Glomerular visceral epithelial cell (primary cell): Measurements from ENCODE around the gene SP6.
A peak's percentile ranks its signal among the peaks of the same experiment; 100 is the strongest.

ENCODE experiments used
- DNase-seq: peaks from one replicate; pipeline ENCODE4 v3.0.0-alpha.2; 2016; ENCODE audit errors: extremely low spot score

Gene SP6

GRCh38 chr17:47850692-47851573 lies at the start of gene SP6:
Gene SP6 (minus strand): TSS chr17:47851163. CDS start chr17:47848429, 2,734 bp downstream.
- peak; percentile 88 for DNase-seq

- no peak for DNase-seq
Measured at GRCh38 chr17:47899643-47900042, 48.7 kb upstream of the SP6 start.

GRCh38 chr17:47898241-47898640 lies 47.3 kb upstream of the SP6 start:
- DNase-seq = no peak

GRCh38 chr17:47897561-47897960 lies 46.6 kb upstream of the SP6 start:
- DNase-seq = no peak

GRCh38 chr17:47896672-47897490 lies 45.9 kb upstream of the SP6 start:
- DNase-seq = peak; percentile 24

GRCh38 chr17:47895856-47896671 lies 45.1 kb upstream of the SP6 start, which contains the start of gene SP2:
Gene SP2 (plus strand): TSS chr17:47896236. CDS start chr17:47896287, 51 bp downstream.
- DNase-seq = peak; percentile 100

DNA sequence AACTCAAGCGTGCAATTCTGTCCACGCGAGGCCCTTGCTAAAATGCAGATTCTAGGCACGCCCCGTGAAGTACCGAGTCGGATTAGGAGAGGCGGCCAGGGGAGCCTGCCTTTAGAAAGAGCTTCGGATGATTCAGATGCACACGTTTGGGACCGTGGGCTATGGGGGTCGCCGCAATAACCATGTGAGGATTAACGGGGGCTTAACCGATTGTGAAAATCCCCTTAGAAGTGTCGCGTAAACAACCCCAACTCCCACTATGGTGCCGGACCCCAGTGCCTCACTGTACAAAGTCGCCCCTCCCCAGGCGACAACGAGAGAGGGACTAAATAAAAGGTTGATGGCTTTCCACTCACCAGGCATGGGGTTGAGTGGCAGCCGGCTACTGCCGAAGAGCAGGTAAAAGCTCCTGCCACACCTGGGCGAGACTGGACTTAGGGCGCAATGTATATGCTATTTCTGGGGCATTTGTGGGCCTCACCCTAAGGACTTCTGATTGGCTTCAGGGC lies 44.4 kb upstream of the SP6 start:
- no peak for DNase-seq

DNA sequence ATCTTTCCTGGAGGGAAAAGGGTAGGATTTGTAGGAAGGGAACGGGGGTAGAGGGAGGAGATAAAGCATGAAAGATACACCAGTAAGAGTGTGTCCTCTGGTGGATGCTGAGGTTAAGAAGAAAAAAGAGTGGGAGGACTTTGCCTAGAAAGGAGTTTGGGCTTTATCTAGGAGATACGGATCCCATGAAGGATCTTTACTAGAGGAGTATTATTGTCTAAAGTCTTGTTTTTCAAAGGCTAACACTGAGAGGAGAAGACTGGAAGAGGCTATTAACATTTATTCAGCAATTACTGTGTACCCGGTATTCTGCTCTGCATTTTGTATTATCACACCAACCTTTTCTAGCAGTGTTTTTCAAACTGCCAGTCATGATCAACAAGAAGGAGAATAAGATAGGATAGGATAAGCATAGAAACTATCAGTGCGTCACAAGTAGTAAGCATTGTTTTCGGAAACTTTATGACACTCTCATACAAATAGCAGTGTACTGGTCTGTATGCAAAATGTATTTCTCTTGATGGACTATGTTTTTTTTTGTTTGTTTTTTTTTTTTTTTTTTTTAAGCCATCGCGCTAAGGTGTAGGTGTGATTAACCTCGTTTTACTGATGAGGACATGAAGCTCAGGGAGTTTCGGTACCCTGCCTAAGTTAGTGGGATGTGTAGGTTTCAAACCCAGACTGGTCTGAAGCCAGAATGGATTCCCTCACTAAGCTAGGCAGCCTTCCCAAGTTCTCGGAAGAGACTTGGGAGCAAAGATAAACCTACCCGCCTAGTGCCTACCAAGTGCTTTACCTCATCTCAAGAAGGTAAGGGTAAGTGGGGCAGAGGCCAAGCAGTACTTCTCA lies 43.8 kb upstream of the SP6 start:
- DNase-seq = no peak

- no peak for DNase-seq
Measured at GRCh38 chr17:47891545-47892088, 40.7 kb upstream of the SP6 start.

GRCh38 chr17:47889734-47890529 lies 39.0 kb upstream of the SP6 start:
- peak; percentile 87 for DNase-seq

DNA sequence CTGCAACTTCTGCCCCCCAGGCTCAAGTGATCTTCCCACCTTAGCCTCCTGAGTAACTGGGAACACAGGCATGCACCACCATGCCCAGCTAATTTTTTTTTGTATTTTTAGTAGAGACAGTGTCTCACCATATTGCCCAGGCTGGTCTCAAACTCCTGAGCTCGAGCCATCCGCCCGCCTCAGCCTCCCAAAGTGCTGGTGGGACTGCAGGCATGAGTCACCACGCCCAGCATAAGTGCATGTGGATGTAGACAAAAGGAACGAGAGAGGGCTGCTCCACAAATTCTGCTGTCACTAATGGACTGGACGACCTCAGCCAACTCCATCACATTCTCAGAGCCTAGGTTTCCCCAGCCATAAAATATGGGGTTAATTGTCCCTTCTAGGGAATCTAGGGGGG lies 37.3 kb upstream of the SP6 start:
- no peak for DNase-seq

GRCh38 chr17:47884905-47885730 lies 34.2 kb upstream of the SP6 start:
- DNase-seq = no peak

DNA sequence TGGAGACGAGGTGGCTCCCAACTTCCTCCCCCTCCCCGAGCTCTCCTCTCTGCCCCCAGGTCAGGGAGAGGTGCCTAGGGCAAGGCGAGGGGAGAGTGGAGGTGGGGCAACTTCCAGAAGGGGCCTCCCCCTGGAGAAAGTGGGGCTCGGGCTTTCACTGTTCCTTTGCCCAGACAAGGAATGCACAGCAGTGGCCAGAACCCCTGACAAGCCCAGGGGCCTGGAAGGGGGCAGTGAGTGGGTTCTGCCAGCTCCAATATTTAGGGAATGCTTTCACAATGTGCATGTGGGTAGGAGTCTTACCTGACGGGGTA lies 33.4 kb upstream of the SP6 start:
- no peak for DNase-seq

GRCh38 chr17:47883589-47884426 lies 32.8 kb upstream of the SP6 start:
- no peak for DNase-seq

DNA sequence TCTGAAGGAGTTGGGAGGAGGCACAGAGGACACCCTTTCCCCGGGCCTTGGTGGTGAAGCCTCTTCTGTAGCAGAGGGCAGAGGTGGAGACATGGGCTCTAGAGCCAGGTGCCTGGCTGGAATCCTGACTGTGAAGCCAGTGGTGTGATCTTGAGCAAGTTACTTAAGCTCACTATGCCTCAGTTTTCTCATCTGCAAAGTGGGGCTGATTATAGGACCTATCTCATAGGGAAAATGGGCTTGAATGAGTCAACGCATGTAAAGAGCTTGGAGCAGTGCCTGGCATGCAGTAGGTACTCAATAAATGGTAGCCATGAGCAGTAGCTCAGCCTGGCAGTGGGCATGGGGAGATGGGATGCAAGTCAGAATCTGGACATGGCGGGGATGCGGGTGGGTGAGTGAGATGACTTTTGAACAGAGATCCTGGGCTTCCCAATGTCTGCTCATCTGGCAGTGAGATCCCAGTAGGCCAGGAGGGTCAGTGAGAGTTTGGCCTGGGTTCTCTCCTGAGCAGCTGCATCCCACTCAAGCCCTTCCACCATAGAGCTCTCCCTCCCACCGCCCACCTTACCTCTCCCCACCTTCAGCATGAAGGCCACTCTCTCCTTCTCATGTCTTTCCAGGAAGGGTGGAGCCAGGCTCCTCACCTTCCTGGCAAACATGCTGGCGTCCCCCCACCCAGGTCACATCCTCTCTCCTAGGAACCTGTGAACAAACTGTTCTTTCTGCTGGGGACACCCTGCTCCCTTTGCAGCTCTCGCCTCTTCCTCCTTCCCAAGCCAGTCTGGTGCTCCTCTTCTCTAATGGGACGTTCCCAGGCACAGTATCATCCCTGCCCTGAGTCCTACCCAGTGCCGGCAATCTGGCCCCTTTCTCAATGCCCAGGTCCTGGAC lies 32.0 kb upstream of the SP6 start:
- no peak for DNase-seq

DNA sequence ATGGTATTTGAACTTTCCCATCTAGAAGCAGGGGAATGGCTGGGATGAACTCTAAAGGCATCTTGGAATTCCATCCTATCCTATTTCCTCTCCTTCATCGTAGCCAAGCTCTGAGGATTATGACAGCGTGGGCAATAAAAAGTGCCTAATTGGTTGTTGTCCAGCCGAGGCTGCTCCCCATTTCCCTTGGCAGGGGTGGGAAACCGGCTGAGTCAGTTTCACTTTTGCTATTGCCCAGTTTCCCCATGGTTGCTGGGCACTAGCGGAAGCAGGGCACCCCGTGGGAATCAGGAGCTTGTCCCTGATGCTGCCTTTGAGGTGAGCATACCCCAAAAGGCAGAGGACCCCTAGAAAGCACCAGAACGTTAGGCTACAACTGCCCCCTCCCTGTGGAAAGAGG lies 31.3 kb upstream of the SP6 start:
- DNase-seq = peak; percentile 25
